DND-41 (cell line): Measurements from ENCODE around the gene CCDC148.

Source experiments
- ATAC-seq: fragments of 200-7000 bp; cut with Tn5 transposase; 3 replicates; pipeline ENCODE4 v1.9.1; 2021; ENCODE audit warnings: low read depth; ENCODE audit not compliant: insufficient read depth
- DNase-seq: peaks from one replicate; pipeline ENCODE4 v3.0.0-alpha.2; 2020
- H2AFZ ChIP-seq: 2 replicates; pipeline ENCODE4 v1.6.0; 2012; ENCODE audit warnings: low read depth, low read length
- H3K27ac ChIP-seq: 2 replicates; pipeline ENCODE4 v1.5.1; 2012; ENCODE audit warnings: low read length, inconsistent platforms
- H3K27me3 ChIP-seq: fragments of 200-600 bp; sonication (generic); 2 replicates; pipeline ENCODE4 v1.6.0; 2012; ENCODE audit warnings: low read length, mild to moderate bottlenecking, inconsistent platforms; ENCODE audit not compliant: insufficient read depth, poor library complexity
- H3K36me3 ChIP-seq: 2 replicates; pipeline ENCODE4 v1.5.1; 2012; ENCODE audit warnings: low read length, inconsistent platforms; ENCODE audit not compliant: insufficient read depth
- H3K4me1 ChIP-seq: 2 replicates; pipeline ENCODE4 v1.5.1; 2012; ENCODE audit warnings: mild to moderate bottlenecking, low read length; ENCODE audit not compliant: insufficient read depth
- H3K4me2 ChIP-seq: 2 replicates; pipeline ENCODE4 v1.6.0; 2012; ENCODE audit warnings: mild to moderate bottlenecking, moderate library complexity, low read length, inconsistent platforms; ENCODE audit not compliant: insufficient read depth
- H3K4me3 ChIP-seq, 2 experiments: fragments of 200-600 bp in 1 of 2; shearing (Covaris generic) in 1 of 2; 2 replicates each; pipeline ENCODE4 v1.5.1; 2012 to 2016; ENCODE audit warnings: inconsistent platforms in 2 of 2, low read length in 2 of 2, mild to moderate bottlenecking in 2 of 2, low read depth in 1 of 2, moderate library complexity in 1 of 2
- H3K79me2 ChIP-seq: 2 replicates; pipeline ENCODE4 v1.6.0; 2012; ENCODE audit warnings: low read length, inconsistent platforms; ENCODE audit not compliant: insufficient read depth
- H3K9ac ChIP-seq: 2 replicates; pipeline ENCODE4 v1.6.0; 2012; ENCODE audit warnings: low read depth, mild to moderate bottlenecking, inconsistent platforms, low read length, moderate library complexity
- H3K9me3 ChIP-seq: 2 replicates; pipeline ENCODE4 v1.5.1; 2012; ENCODE audit warnings: low read length, moderate library complexity, mild to moderate bottlenecking, inconsistent platforms; ENCODE audit not compliant: insufficient read depth, severe bottlenecking
- H4K20me1 ChIP-seq: 2 replicates; pipeline ENCODE4 v1.6.0; 2012; ENCODE audit warnings: low read length; ENCODE audit not compliant: insufficient read depth
- CTCF ChIP-seq: IDR thresholded peaks from 2 replicates; pipeline ENCODE4 v1.5.1; 2012; ENCODE audit warnings: borderline replicate concordance, low read length, moderate library complexity, mild to moderate bottlenecking; ENCODE audit not compliant: poor library complexity, severe bottlenecking; ENCODE audit errors: extremely low read depth
- EZH2 ChIP-seq: IDR thresholded peaks from 3 replicates; pipeline ENCODE4 v1.6.1; 2012; ENCODE audit warnings: borderline replicate concordance, low read depth, mild to moderate bottlenecking, moderate library complexity, low read length, inconsistent platforms; ENCODE audit not compliant: severe bottlenecking

Gene CCDC148

GRCh38 chr2:158460632-158461297, 4.2 kb upstream of the CCDC148 start:
- H3K36me3 ChIP-seq, result no peaks in the 10 kb centered on the region; the same call in none of the 2 replicates
- TF ChIP-seq EZH2, result no peak
- TF ChIP-seq CTCF, result no peak
- H3K4me3 ChIP-seq, result no peak overlapping the region
- no peak for DNase-seq
- no peaks in the 10 kb centered on the region for H3K9me3 ChIP-seq
- no peaks in the 10 kb centered on the region for H3K27me3 ChIP-seq
- peaks cover 48% of the 10 kb centered on the region for H4K20me1 ChIP-seq
- no peak overlapping the region for H3K27ac ChIP-seq
- peaks cover 73% of the 10 kb centered on the region for H3K79me2 ChIP-seq
- peaks cover 29% of the 10 kb centered on the region for H3K4me1 ChIP-seq
- no peak overlapping the region for H3K4me2 ChIP-seq
- ATAC-seq, result no peak
- H3K9ac ChIP-seq, result no peak overlapping the region
- no peak overlapping the region for H2AFZ ChIP-seq

GRCh38 chr2:158459161-158460003, 2.8 kb upstream of the CCDC148 start:
- peaks cover 2% of the 10 kb centered on the region for H3K27me3 ChIP-seq
- H3K4me2 ChIP-seq, result peak overlapping the region; percentile 94
- peaks cover 60% of the 10 kb centered on the region for H3K79me2 ChIP-seq
- H2AFZ ChIP-seq, result no peak overlapping the region
- H3K4me3 ChIP-seq, result 0 out of 4 replicates have a peak overlapping the region, but pooled peaks of 1 of the 2 experiments have one; percentile 94
- ATAC-seq, result no peak
- peaks cover 46% of the 10 kb centered on the region for H4K20me1 ChIP-seq
- H3K27ac ChIP-seq, result no peak overlapping the region
- H3K9me3 ChIP-seq, result no peaks in the 10 kb centered on the region
- H3K36me3 ChIP-seq, result no peaks in the 10 kb centered on the region; the same call in none of the 2 replicates
- H3K9ac ChIP-seq, result peak overlapping the region; percentile 82; the same call in 1 of the 2 replicates
- TF ChIP-seq CTCF (no peak), EZH2 (no peak)
- H3K4me1 ChIP-seq, result peaks cover 29% of the 10 kb centered on the region
- DNase-seq, result no peak

GRCh38 chr2:158458617-158458920, 2.0 kb upstream of the CCDC148 start:
- no peak for TF ChIP-seq EZH2
- no peak for TF ChIP-seq CTCF
- no peak overlapping the region for H3K27ac ChIP-seq
- no peak for ATAC-seq
- peaks cover 10% of the 10 kb centered on the region for H3K27me3 ChIP-seq
- DNase-seq, result no peak
- H3K9ac ChIP-seq, result peak overlapping the region; percentile 82
- peak overlapping the region; percentile 78 to 94; a peak in 3 of 4 replicates for H3K4me3 ChIP-seq
- H3K79me2 ChIP-seq, result peaks cover 53% of the 10 kb centered on the region
- peak overlapping the region; percentile 94 for H3K4me2 ChIP-seq
- no peaks in the 10 kb centered on the region; the same call in none of the 2 replicates for H3K36me3 ChIP-seq
- no peaks in the 10 kb centered on the region for H3K9me3 ChIP-seq
- peaks cover 29% of the 10 kb centered on the region for H3K4me1 ChIP-seq
- H2AFZ ChIP-seq, result no peak overlapping the region
- H4K20me1 ChIP-seq, result peaks cover 42% of the 10 kb centered on the region
